GM19328 (cell line): ENCODE data around the gene SNX21.
"Not testable (repeated sequence)": the region's sequence is repeated elsewhere in the genome, so short reads cannot be mapped to it uniquely, and the experiment has no call there.

Experiments
- ATAC-seq: cut with Tn5 transposase; IDR thresholded peaks from one replicate; pipeline ENCODE4 v1.9.1; 2021; ENCODE audit warnings: mild to moderate bottlenecking, moderate library complexity; ENCODE audit not compliant: unreplicated experiment

Gene SNX21

GRCh38 chr20:45821947-45822346 is 11.7 kb upstream of the SNX21 start:
- ATAC-seq = no peak

GRCh38 chr20:45822857-45823256 is 10.7 kb upstream of the SNX21 start:
- ATAC-seq = no peak

DNA sequence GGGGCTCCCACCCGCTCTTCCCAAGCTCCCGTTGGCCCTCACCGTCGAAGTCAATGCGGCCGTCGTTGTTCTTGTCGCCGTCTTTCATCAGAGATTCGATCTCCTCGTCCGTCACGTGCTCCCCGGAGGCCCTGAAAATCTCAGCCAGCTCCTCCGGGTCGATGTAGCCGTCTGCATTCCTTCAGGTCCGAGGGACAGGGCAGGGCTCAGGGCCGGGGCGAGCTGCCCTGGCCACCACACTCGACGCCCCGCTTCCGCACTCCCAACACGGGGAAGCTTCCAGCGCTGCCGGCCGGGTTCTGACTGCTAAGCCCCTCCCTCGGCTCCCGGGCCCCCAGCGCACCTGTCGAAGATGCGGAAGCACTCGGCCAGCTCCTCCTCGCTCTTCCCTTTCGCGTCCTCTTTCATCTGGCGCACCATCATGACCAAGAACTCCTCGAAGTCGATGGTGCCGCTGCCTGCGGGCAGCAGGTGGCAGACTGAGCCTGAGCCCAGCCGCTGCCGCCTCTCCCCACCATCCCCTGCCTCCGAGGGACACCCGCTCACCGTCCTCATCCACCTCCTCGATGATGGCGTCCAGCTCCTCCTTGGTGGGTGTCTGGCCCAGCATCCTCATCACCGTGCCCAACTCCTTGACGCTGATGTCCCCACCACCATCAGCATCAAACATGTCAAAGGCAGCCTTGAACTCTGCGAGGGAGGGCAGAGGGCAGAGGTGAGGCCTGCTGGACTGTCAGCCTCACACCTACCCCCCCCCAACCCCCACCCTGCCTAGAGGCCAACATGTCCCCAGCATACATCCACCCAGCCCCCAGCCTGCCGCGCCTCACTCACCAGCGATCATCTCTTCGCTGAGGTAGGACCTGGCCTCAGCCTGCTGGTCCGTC is 9.4 kb upstream of the SNX21 start:
- ATAC-seq = no peak

DNA sequence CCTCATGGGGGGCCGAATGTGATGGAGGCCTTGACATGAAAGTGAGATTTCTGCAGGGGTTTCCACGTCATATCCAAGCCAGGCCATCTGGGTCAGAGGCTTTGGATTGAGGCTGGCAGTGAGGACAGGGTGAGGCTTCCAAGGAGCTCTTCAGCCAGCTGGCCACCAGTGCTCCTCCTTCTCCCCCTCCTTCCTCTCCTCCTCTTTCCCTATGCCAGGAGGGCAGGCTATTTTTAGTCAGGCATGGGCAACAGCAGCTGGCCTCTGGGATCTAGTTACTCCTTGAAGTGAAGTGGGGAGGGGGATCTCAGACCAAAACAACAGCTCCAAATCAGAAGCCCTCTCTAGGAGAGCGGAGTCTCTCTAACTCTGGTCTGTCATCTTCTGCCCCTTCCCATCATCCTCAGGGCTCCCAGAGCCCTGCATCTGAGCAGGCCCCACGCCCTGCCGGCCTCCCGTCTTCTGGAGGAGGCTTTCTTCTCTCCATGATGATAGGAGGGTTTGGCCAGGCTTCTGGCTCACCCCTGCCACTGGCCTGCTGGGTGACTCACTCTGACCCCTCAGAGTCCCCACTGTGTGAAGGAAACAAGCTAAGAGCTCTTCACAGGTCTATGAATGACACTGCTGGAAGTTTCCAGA is 7.1 kb upstream of the SNX21 start:
- ATAC-seq = no peak

- ATAC-seq = no peak
These were observed 6.5 kb upstream of the SNX21 start, which contains the start of gene TNNC2 for GRCh38 chr20:45827030-45827652. TSS of gene TNNC2 (minus strand) at chr20:45827312. CDS start at chr20:45827248, 64 bp downstream.

DNA sequence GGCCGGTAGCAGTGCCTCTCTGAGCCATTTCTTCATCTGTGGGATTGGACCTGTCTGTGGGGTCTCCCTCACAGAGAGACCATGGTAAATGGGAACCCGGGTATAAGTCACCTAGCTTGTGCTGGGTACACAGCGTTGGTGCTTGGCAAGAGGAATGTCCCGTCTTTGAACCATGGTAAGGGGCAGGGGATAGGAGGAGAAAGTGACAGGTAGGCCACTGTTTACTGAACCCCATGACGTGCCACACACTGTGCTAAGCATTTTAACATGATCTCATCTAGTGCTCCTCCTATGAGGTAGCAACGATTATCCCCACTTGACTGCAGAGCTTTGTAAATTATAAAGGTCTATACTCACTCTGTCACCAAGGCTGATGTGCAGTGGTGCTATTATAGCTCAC is 5.9 kb upstream of the SNX21 start:
- no peak for ATAC-seq

DNA sequence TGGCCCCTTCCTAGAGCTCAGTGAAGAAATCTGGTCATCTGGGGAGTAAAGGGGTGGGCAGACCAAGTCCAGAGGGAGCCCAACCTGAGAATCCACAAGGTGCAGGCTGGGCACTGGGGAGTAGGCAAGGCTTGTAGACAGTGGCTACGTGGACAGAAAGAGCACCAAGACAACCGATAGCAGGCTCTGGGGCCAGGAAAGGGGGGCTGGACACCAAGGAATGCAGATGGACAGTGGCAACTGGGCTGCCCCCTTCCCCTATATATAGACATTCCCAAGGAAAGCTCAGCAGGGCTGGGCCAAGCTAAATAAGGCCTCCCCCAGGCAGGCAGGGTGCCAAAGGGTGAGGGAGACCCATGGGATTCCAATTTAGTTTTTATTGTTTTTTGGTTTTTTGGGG is 5.0 kb upstream of the SNX21 start:
- ATAC-seq = no peak

DNA sequence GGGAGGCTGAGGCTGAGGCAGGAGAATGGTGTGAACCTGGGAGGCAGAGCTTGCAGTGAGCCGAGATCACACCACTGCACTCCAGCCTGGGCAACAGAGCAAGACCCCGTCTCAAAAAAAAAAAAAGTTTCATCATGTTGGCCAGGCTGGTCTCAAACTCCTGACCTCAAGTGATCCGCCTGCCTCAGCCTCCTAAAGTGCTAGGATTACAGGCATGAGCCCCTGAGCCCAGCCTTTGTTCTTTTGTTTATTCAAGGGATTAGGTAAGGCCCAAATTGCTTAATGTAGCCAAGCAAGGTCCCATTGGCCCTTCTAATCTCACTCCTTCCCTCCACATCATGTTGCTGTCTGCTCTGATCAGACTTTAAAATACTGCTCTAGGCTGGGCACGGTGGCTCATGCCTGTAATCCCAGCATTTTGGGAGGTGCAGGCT is 3.9 kb upstream of the SNX21 start:
- ATAC-seq = not testable (repeated sequence)

GRCh38 chr20:45832619-45833018 is 980 bp upstream of the SNX21 start:
- no peak for ATAC-seq

DNA sequence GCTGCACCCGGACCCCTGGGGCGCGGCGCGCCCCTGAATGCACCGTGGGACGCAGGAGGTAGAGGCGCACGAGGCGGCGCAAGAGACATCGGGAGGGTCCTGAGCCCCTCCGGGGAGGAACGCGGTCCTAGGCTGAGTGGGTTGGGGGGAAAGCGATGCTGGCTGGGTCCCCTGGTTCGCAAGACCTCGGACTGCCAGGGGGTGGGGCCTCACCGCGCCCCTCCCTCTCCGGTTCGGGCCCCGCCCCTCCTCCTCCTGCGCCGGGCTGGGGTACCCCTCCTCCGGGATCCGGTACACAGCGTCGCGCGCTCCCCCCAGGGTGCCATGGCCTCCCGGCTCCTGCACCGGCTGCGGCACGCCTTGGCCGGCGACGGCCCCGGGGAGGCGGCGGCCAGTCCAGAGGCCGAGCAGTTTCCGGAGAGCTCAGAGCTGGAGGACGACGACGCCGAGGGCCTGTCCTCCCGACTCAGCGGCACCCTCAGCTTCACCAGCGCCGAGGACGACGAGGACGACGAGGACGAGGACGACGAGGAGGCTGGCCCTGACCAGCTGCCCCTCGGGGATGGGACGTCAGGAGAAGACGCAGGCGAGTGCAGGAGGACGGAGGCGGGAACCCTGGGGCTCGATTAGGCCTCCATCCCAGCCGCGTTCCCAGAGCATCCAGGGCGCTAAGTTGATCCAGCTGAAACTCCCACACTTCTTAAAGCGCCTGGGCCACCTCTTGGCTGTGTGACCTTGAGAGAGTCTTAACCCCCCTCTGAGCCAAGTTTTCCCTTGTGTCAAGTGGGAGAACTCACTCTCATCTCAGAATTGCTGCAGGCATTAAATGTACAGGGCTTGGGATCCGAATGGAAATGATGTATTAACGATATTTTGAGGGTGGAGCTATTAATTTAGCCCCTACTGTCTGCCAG is 541 bp downstream of the SNX21 start:
- ATAC-seq = no peak

GRCh38 chr20:45834797-45835161 is 1.2 kb downstream of the SNX21 start:
- ATAC-seq = no peak

- no peak for ATAC-seq
These were observed 1.7 kb downstream of the SNX21 start for GRCh38 chr20:45835329-45835765.

DNA sequence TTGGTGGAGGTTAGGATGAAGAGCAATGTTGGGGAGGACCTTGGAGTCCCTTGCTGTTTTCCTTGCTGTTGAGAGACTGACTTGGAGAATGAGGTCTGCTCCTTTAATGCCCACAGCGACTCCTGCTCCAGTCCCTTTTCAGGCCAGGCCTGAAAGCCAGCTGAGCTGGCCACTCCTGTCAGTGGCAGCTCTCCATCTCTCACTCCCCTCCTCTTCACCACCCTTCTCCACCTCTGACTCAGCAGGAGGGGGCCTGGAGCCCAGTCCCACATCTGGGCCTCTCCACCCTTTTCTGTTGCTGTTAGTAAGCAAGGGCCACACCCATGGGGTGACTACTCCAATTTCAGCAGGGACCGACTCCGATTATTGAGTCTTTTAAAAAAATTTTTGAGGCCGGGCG is 2.2 kb downstream of the SNX21 start:
- ATAC-seq = no peak

GRCh38 chr20:45836841-45837240 is 3.2 kb downstream of the SNX21 start:
- ATAC-seq = no peak

GRCh38 chr20:45840700-45841198 is 7.2 kb downstream of the SNX21 start:
- no peak for ATAC-seq

DNA sequence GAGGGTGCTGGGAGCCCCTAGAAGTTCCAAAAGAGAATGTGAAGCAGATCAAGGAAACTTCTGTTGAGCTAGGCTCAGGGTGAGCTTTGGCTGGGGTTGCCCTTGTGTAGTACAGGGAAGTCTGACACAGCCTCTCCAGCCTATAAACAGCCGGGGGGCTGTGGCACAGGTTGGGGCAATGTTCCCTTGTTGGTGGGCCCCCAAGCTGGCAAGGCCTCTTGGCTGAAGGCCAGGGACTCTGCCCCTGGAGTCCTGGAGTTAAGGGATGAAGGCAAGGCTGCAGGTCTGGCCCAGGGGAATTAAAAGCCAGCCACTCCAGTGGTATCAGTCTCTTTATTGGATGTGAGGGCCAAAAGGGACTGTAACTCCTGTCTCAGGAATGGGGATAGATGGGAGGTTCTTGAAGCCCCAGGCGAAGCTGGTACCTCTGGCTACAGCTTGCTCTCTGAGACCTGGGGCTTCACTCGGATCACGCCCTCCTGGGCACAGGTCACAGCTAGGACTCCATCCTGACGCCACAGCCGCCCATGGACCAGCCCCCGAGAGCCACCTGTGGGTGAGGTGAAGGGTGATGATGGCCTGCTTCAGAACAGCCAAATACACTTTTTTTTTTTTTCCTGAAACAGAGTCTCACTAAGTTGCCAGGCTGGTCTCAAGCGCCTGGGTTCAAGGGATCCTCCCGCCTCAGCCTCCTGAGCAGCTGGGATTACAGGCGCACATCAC is 8.0 kb downstream of the SNX21 start:
- ATAC-seq = no peak

DNA sequence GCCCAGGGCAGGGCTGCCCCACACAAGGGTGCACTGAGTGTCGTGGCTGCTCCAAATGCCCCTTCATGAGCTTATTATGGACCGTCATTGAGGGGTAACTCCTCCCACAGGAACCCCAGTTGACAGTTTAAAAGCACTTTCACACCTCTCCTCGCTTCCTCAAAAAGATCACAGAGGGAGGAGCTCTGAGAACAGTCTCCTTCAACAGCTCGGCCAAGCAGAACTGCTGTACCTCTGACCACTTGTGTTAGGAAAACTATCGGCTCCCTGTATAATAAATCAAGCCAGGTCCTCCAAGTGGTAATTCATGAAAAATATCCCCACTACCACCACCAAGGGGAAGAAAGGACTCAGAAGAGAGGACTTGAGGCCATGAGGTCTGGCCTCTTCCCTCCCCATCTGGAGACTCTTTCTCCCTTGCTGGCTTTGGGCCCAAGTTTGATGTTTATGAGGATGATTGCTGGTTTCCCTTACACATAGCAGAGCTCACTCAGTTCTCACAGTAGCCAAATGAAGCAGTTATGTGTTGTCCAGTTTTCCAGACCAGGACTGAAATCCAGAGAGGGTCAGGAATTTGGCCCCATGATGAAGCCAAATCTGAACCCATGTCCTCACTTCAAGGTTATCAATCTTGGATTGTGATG is 8.7 kb downstream of the SNX21 start:
- ATAC-seq = no peak

DNA sequence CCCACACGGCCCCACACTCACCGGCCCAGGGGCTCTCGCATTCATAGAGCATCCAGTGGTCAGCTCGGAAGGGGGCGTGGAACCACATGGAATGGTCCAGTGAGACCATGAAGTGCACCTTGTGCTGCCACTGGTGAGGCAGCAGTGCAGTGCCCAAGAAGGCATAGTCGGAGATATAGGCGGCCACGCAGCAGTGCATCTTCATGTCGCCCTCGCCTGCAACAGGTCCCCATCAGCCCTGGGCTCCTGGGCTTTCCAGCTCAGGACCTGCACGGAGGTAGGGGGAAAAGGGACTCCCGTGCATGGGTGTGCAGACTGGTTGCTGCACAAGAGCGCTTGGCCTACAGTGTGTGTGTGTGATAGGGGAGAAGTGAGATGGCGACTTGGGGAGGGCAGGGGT is 9.9 kb downstream of the SNX21 start:
- ATAC-seq = no peak

- no peak for ATAC-seq
These were observed 11.9 kb downstream of the SNX21 start for GRCh38 chr20:45845452-45845851.
